ENCODE results near the gene MLPH. TPM values are rescaled to one million over a fixed set of nuclear protein-coding genes. Genes with fewer than 3 reads are reported as not detected.

MLPH gene
- total and polyA plus RNA-seq, 2 of the 4 experiments (the other 2 are of a cell fraction) = 13.8 to 21.6 TPM

DNA sequence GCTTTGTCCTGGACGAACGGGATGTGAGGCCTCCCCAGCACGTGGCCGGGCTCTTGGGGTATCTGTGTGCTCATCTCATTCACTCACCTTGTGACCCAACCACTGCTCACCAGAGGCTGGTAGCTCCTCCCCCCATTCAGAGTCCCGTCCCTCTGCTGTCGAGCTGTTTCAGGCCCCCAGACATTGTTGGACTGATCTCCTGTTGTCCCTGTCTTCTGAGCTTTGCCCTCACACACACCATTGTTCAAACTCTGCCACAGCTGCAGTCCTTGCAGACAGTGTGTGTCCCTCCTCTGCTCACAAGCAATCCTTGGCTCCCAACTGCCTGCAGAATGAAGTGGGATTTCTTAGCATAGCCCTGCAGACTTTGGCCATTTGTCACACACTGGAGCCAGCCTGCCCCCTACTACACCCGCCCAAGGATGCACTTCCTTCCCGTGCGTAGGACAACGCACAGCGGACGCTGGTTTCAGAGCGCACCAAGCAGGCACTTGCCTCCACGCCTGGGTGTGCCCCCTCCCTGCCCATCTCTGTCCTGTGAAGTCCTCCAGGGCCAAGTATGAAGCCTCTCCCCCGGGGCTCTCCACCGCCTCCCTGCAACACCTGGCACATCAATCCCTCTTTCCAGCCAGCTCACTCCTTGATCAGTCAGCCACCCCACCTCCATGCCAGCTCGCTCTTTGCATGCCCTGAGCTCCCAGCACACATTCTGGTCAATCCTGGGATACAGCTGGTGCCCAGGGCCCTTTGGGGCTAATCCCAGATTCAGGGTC is 62.8 kb downstream of the MLPH start:
- 65% methylated on average over 10 of the region's 17 CpGs; no CpG with 5 or more reads in 1 of the 2 experiments for WGBS, 2 experiments (ENCODE audit: extremely low coverage in 2 of 2, insufficient read length in 1 of 2)
- H2AK9ac ChIP-seq (replicated peaks; ENCODE audit: low read depth, low read length, poor library complexity) = no peak overlapping the region
- ChIA-PET POLR2A (ENCODE audit: unreplicated experiment) (no interaction called here), CTCF (no interaction called here)
- H3K36me3 ChIP-seq (ENCODE audit: control insufficient read depth, insufficient read depth, low read length) = peaks cover 9% of the 10 kb centered on the region
- H4K5ac ChIP-seq (ENCODE audit: low read depth, low read length) = no peak overlapping the region
- H3K18ac ChIP-seq (ENCODE audit: low read depth, low read length) = no peak overlapping the region
- H4K91ac ChIP-seq (ENCODE audit: insufficient read depth, low read depth, low read length) = no peak overlapping the region
- intact Hi-C loops (cut with micrococcal nuclease) (no loop called here), dilution Hi-C loops (cut with HindIII; ENCODE audit: low sequenced_read_pairs, unreplicated experiment) (no loop called here), in situ Hi-C loops (cut with MboI; ENCODE audit: low sequenced_read_pairs) (loop anchor here (25.0 kb wide), 2 partner anchors 1038 to 1213 kb away; a partner anchor contains a TSS)
- no peaks in the 10 kb centered on the region for H3K27me3 ChIP-seq (ENCODE audit: control insufficient read depth, insufficient read depth, low read length)
- H3K14ac ChIP-seq (replicated peaks; ENCODE audit: low read depth, low read length) = no peak overlapping the region
- H4K8ac ChIP-seq (ENCODE audit: low read depth in 2 of 2, low read length in 2 of 2) = no peak overlapping the region
- H2BK15ac ChIP-seq (ENCODE audit: low read depth, low read length) = no peak overlapping the region
- no peak overlapping the region for H3K9ac ChIP-seq (ENCODE audit: low read depth, low read length)
- no peak overlapping the region for H3K4ac ChIP-seq (ENCODE audit: low read depth, low read length)
- no peaks in the 10 kb centered on the region for H3K79me1 ChIP-seq (ENCODE audit: low read depth in 1 of 2, low read length in 2 of 2)
- H4K20me1 ChIP-seq (ENCODE audit: insufficient read depth, low read length) = no peaks in the 10 kb centered on the region
- no peak overlapping the region for H2BK5ac ChIP-seq (ENCODE audit: low read depth, low read length, poor library complexity, severe bottlenecking)
- H2AK5ac ChIP-seq (ENCODE audit: low read depth, low read length) = no peak overlapping the region
- H2AFZ ChIP-seq (replicated peaks; ENCODE audit: low read length, poor library complexity) = no peak overlapping the region
- H3K27ac ChIP-seq (ENCODE audit: insufficient read depth, low read length) = no peak overlapping the region
- no peaks in the 10 kb centered on the region for H3K9me3 ChIP-seq (ENCODE audit: control insufficient read depth, insufficient read depth, low read length)
- no peak for ATAC-seq (ENCODE audit: low read depth)
- TF ChIP-seq SMC3 (IDR thresholded peaks at IDR 0.05; ENCODE audit: low read depth, low read length) = no peak
- no peak for TF ChIP-seq RAD21 (IDR thresholded peaks at IDR 0.05; ENCODE audit: low read length)
- TF ChIP-seq FOS (IDR thresholded peaks at IDR 0.05; ENCODE audit: low read depth, low read length) = no peak
- no peak for TF ChIP-seq MXI1 (IDR thresholded peaks at IDR 0.05; ENCODE audit: borderline replicate concordance, low read depth, low read length)
- TF ChIP-seq, protein P1, sequence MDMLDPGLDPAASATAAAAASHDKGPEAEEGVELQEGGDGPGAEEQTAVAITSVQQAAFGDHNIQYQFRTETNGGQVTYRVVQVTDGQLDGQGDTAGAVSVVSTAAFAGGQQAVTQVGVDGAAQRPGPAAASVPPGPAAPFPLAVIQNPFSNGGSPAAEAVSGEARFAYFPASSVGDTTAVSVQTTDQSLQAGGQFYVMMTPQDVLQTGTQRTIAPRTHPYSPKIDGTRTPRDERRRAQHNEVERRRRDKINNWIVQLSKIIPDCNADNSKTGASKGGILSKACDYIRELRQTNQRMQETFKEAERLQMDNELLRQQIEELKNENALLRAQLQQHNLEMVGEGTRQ (IDR thresholded peaks at IDR 0.05; ENCODE audit: low read depth, low read length) = no peak
- TF ChIP-seq RCOR1 (IDR thresholded peaks at IDR 0.05; ENCODE audit: insufficient replicate concordance, low read length) = no peak
- TF ChIP-seq CEBPB (IDR thresholded peaks at IDR 0.05; ENCODE audit: low read depth, low read length) = no peak
- TF ChIP-seq RFX5 (IDR thresholded peaks at IDR 0.05; ENCODE audit: low read depth, low read length) = no peak
- TF ChIP-seq, protein P2, sequence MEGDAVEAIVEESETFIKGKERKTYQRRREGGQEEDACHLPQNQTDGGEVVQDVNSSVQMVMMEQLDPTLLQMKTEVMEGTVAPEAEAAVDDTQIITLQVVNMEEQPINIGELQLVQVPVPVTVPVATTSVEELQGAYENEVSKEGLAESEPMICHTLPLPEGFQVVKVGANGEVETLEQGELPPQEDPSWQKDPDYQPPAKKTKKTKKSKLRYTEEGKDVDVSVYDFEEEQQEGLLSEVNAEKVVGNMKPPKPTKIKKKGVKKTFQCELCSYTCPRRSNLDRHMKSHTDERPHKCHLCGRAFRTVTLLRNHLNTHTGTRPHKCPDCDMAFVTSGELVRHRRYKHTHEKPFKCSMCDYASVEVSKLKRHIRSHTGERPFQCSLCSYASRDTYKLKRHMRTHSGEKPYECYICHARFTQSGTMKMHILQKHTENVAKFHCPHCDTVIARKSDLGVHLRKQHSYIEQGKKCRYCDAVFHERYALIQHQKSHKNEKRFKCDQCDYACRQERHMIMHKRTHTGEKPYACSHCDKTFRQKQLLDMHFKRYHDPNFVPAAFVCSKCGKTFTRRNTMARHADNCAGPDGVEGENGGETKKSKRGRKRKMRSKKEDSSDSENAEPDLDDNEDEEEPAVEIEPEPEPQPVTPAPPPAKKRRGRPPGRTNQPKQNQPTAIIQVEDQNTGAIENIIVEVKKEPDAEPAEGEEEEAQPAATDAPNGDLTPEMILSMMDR (conservative IDR thresholded peaks at IDR 0.05; ENCODE audit: low read depth, low read length) = no peak
- no peak for TF ChIP-seq CHD1 (IDR thresholded peaks at IDR 0.05; ENCODE audit: low read depth, low read length)
- TF ChIP-seq MAZ (IDR thresholded peaks at IDR 0.05; ENCODE audit: borderline replicate concordance, low read depth, low read length) = no peak
- TF ChIP-seq MAFK (IDR thresholded peaks at IDR 0.05; ENCODE audit: low read depth, low read length) = no peak
- no peak for TF ChIP-seq POLR2A (IDR thresholded peaks at IDR 0.05; ENCODE audit: low read depth, low read length)
- TF ChIP-seq NFE2L2 (IDR thresholded peaks at IDR 0.05; ENCODE audit: low read depth, low read length) = no peak
- no peak for TF ChIP-seq BHLHE40 (IDR thresholded peaks at IDR 0.05; ENCODE audit: low read depth, low read length)
- H2BK120ac ChIP-seq (ENCODE audit: low read depth, low read length) = no peak overlapping the region
- H3K4me1 ChIP-seq (ENCODE audit: control insufficient read depth, insufficient read depth, low read length) = 0 out of 2 replicates have a peak, but pooled peaks cover 2% of the 10 kb centered on the region
- DNase-seq = no peak
- H3K56ac ChIP-seq (ENCODE audit: extremely low read depth, insufficient read depth, low read length) = no peak overlapping the region
- BruUV-seq (replicated peaks) = no TSS peak
- H3K4me3 ChIP-seq (ENCODE audit: insufficient read depth, low read depth, low read length) = no peak overlapping the region
- no peak overlapping the region for H2BK20ac ChIP-seq (ENCODE audit: low read depth, low read length)
- H3K23ac ChIP-seq (ENCODE audit: low read depth, low read length) = no peak overlapping the region
- H3K9me1 ChIP-seq (ENCODE audit: insufficient read depth, low read length) = no peaks in the 10 kb centered on the region
- no peak overlapping the region for H3K4me2 ChIP-seq (ENCODE audit: low read depth, low read length)

Data from IMR-90 (cell line).